ENCODE measurements around the gene UNC50.
"Not testable (repeated sequence)": the region's sequence is repeated elsewhere in the genome, so short reads cannot be mapped to it uniquely, and the experiment has no call there.

The UNC50 gene

GRCh38 chr2:98615481-98615880, 7.1 kb downstream of the UNC50 start:
- DNase-seq = no peak

GRCh38 chr2:98617149-98617548, 8.8 kb downstream of the UNC50 start:
- DNase-seq = no peak

- DNase-seq = peak in 1 of 2 experiments; percentile 7
Measured at GRCh38 chr2:98623657-98624056, 15.3 kb downstream of the UNC50 start.

GRCh38 chr2:98632351-98632750, 24.0 kb downstream of the UNC50 start:
- no peak for DNase-seq

GRCh38 chr2:98634406-98635092, 26.2 kb downstream of the UNC50 start:
- no peak for DNase-seq

- DNase-seq = no peak
Measured at GRCh38 chr2:98637401-98638147, 29.2 kb downstream of the UNC50 start.

- no peak for DNase-seq
Measured at GRCh38 chr2:98643496-98644100, 35.2 kb downstream of the UNC50 start.

- DNase-seq = no peak
Measured at GRCh38 chr2:98647636-98648035, 39.2 kb downstream of the UNC50 start.

GRCh38 chr2:98648451-98648850, 40.1 kb downstream of the UNC50 start:
- DNase-seq = no peak

GRCh38 chr2:98649135-98649991, 41.0 kb downstream of the UNC50 start:
- peak; percentile 26 to 53 for DNase-seq

- no peak for DNase-seq
Measured at GRCh38 chr2:98649992-98650375, 41.6 kb downstream of the UNC50 start.

GRCh38 chr2:98650998-98651397, 42.6 kb downstream of the UNC50 start:
- no peak for DNase-seq

GRCh38 chr2:98654699-98655495, 46.5 kb downstream of the UNC50 start:
- DNase-seq = no peak

GRCh38 chr2:98656800-98657199, 48.4 kb downstream of the UNC50 start:
- no peak for DNase-seq

- DNase-seq = no peak
Measured at GRCh38 chr2:98658816-98659490, 50.6 kb downstream of the UNC50 start.

- not testable (repeated sequence) for DNase-seq
Measured at GRCh38 chr2:98659491-98659840, 51.1 kb downstream of the UNC50 start.

- DNase-seq = no peak
Measured at GRCh38 chr2:98663511-98664090, 55.2 kb downstream of the UNC50 start.

- DNase-seq = no peak
Measured at GRCh38 chr2:98664323-98664722, 55.9 kb downstream of the UNC50 start.

GRCh38 chr2:98665677-98666076, 57.3 kb downstream of the UNC50 start:
- no peak for DNase-seq

Data from cerebellar nuclear complex (tissue), 1 donor.